NCI-H2107 (cell line): ENCODE measurements around the gene TNS3.

ENCODE experiments used
- DNase-seq: peaks from one replicate; lab custom pipeline; 2025; lab: John Stamatoyannopoulos, UW

The TNS3 gene

GRCh38 chr7:47428052-47428767 is 153.7 kb downstream of the TNS3 start:
- DNase-seq, result no peak

DNA sequence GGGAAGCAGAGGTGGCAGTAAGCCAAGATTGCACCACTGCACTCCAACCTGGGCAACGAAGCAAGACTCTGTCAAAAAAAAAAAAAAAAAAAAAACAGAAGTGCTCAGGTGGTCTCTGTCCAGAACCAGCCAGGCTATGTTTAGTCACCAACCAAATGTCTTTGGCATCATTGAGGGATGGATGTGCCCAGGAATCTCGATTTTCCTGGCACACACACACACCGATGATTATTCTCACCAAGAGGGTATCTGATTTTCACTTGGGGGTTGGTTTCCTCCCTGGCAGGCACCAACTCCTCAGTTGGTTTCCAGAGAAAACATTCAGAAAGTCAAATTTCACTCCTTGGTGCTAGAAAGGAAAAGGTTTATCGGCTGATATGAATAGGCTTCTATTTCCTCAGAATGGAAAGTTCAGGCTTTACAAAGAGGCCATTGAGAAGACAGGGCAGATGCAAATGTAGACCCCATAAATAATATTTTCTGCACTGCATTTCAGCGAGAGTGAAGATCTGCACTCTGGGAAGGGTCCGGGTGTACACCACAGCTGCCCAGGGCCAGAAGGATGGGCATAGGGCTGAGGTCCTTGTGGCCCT is 154.8 kb downstream of the TNS3 start:
- no peak for DNase-seq

- DNase-seq, result no peak
Observed at GRCh38 chr7:47424523-47424922, 157.4 kb downstream of the TNS3 start.

- no peak for DNase-seq
Observed at GRCh38 chr7:47423196-47423595, 158.7 kb downstream of the TNS3 start.

- DNase-seq, result no peak
Observed at GRCh38 chr7:47422611-47423010, 159.3 kb downstream of the TNS3 start.

DNA sequence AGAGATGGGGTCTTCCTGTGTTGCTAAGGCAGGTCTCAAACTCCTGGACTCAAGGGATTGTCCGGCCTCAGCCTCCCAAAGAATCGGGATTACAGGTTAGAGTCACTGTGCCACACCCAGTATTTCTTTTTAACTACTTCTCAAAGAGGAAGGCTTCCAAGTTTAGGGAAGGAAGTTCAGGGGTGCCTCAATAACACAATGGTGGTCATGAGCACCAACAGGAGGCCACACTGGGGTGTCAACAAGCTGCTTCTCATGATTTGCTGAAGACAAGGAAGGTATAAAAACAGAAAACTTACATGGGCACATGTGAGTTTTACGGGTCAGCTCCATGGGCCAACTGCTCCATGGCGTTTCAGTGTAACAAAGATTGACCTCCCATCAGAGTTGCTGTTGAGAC is 160.5 kb downstream of the TNS3 start:
- no peak for DNase-seq

DNA sequence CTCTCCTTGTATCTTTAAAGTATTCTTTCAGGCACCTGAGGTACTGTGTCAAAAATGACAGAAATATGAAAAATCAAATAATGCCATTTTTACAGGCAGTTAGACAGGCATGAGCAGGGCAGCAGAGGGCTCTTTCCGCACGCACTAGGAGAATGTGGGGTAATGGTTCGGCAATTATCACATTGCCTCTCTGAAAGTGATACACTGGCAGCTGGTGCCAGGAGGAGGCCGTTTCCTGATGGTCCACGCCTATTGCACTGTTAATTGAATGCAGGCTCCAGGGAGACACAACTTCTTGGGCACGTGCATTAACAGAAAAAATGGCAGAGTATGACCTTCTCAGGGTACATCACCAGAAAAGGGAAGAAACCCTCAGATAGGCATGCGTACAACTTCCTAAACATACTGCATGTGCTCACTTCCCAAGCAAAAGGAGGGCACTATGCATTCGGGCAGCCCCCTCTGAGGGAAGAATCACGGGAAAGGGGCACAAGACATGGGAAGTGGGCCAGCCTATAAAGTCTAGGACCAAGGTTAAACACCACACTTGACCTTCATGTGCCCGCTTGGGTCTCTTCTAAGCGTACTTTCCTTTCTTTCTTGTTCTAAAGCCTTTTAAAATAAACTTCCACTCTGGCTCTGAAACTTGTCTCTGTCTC is 161.7 kb downstream of the TNS3 start:
- no peak for DNase-seq

DNA sequence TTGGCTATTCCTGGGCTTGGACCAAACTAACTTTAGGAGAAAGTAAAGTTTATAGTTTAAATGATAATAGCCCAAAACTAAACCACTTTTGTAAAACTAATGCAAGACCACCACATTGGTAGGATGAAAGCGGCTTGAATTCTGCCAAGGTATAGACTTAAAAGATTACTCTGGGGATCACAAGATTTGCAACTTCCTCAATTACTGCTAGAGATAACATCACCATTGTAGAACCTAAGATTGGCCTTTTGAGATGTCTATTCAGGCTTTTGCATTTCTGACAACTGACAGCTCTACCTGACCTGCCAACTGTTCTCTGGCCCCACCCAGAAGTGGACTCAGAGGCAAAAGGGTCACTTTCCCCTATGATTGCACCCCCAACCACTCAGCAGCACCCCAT is 162.4 kb downstream of the TNS3 start:
- no peak for DNase-seq

GRCh38 chr7:47418601-47419309 is 163.2 kb downstream of the TNS3 start:
- no peak for DNase-seq

- no peak for DNase-seq
Observed at GRCh38 chr7:47416492-47417480, 165.1 kb downstream of the TNS3 start.

- no peak for DNase-seq
Observed at GRCh38 chr7:47415318-47416212, 166.3 kb downstream of the TNS3 start.

DNA sequence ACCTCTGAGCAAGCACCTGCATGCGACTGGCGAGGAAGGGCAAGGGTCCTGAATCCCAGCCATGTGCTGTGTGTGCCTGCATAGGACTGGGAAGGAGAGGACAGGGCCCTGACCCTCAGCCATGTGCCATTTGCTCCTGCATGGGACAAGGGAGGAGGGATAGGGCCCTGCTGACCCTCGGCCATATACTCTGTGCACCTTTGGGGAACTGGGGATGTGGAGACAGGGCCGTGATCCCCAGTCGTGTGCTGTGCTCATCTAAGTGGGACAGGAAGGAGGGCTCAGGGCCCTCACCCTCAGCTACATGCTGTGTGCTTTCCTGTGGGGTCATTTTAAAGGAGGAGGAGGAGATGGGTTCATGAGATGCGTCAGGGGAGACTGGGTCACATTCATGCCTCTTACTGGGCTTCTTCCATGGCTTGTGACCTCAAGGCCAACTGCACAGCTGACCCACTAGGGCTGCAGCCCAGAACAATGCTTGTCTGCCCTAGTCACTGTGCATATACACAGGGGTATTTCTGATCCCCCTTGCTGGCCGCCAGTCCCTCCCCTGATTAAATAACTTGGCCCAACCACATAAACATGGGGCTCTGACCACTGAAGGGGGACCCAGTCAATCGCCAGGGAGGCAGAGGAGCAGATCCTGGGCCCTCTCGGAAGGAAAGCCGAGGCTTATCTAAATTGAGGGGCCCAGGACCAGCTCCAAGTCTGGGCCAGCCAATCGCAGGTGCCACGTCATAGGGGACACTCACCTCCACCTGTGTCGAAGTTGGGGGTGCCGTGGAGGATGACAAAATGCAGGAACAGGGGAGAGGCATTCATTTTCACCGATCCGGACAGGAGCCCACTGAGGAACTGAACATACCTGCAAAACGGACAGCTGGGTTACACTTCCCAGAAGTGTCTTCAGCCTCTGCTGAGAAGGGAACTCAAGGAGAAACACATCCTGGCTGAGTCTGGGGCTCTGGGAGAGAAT is 167.3 kb downstream of the TNS3 start:
- no peak for DNase-seq

GRCh38 chr7:47413526-47414341 is 168.2 kb downstream of the TNS3 start:
- no peak for DNase-seq

DNA sequence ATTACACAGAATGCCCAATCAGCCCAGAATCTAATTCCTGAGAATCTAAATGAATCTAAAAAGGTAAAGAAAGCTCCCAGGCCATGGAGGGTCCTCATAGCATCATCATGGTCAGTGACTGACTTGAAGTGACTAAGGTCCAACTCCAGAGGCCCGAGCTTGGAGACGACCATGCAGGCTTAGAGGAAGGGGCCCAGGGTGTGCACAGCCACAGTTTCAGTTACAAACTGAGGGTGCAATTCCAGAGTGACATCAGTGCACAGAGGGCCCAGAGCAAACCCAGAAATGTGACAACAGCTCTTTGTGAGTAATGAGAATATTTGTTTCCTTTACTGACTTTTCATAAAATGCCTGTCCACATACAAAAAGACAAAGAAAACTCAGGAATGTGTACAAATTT is 170.0 kb downstream of the TNS3 start:
- DNase-seq, result no peak

DNA sequence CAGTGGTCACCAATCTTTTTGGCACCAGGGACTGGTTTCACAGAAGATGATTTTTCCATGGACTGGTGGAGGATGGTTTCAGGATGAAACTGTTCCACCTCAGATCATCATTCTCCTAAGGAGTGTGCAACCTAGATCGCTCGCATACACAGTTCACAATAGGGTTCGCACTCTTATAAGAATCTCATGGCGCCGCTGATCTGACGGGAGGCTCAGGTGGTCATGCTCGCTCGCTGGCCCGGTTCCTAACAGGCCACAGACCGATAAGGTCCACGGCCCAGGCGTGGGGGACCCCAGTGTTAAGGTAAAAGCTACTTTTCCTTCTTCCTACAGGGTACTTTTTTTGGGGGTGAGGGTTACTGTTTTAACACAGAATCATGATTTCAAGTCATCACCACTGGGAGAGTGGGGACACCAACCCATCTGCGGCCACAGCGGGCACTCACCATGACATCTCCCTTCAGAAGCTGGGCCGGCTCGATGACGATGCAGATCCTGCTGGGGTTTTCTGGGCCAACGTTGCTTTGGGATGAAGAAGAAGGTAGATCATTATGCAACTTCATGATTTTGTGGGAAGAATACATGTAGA is 170.5 kb downstream of the TNS3 start:
- no peak for DNase-seq

DNA sequence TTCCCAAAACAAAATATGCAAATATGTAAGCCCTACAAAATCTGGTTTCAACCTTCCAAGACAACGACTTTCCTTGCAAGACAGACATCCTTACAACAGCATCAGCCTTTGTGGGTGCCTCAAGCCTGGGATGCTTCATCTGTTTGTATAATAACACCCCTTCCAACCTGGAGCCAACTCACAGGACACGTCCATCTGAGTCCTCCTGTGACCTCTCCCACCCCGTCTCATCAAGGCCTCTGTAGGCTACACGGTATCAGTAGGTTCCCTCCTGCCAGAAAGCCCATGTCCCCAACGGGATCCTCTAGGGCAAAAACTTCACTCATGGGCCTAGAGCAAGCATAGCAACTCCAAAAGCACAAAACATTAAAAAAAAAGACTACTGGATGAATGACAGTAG is 173.2 kb downstream of the TNS3 start:
- no peak for DNase-seq

- no peak for DNase-seq
Observed at GRCh38 chr7:47407821-47408674, 173.9 kb downstream of the TNS3 start.
